ENCODE results near the gene PABPN1L.

PABPN1L gene

GRCh38 chr16:88867581-88868246, 1.3 kb upstream of the PABPN1L start:
- no peak for DNase-seq

GRCh38 chr16:88865742-88866141, 718 bp downstream of the PABPN1L start:
- no peak for DNase-seq

GRCh38 chr16:88865310-88865709, 1.1 kb downstream of the PABPN1L start:
- no peak for DNase-seq

- DNase-seq, result no peak
These were observed 1.9 kb downstream of the PABPN1L start for GRCh38 chr16:88864521-88864920.

- DNase-seq, result no peak
These were observed 2.4 kb downstream of the PABPN1L start for GRCh38 chr16:88864099-88864498.

- DNase-seq, result no peak
These were observed 3.0 kb downstream of the PABPN1L start for GRCh38 chr16:88863426-88863825.

GRCh38 chr16:88862968-88863367, 3.5 kb downstream of the PABPN1L start:
- no peak for DNase-seq

- DNase-seq, result no peak
These were observed 5.1 kb downstream of the PABPN1L start for GRCh38 chr16:88861359-88861758.

- no peak for DNase-seq
These were observed 6.9 kb downstream of the PABPN1L start for GRCh38 chr16:88859381-88860091.

- DNase-seq, result peak; percentile 71 to 78
These were observed 8.6 kb downstream of the PABPN1L start for GRCh38 chr16:88857728-88858339.

- peak; percentile 97 to 98 for DNase-seq
These were observed 9.4 kb downstream of the PABPN1L start, which contains the start of the genes GALNS and TRAPPC2L for GRCh38 chr16:88856828-88857727. Gene GALNS (minus strand): TSS chr16:88856947. CDS start chr16:88856877, 70 bp downstream. Gene TRAPPC2L (plus strand): TSS chr16:88857127. CDS start chr16:88857151, 24 bp downstream.

GRCh38 chr16:88856122-88856827, 10.2 kb downstream of the PABPN1L start:
- peak in 1 of 2 donors; percentile 12 for DNase-seq

- DNase-seq, result no peak
These were observed 10.7 kb downstream of the PABPN1L start for GRCh38 chr16:88855736-88856121.

GRCh38 chr16:88855176-88855575, 11.3 kb downstream of the PABPN1L start:
- DNase-seq, result no peak

- peak; percentile 36 to 52 for DNase-seq
These were observed 12.0 kb downstream of the PABPN1L start for GRCh38 chr16:88854306-88855111.

- no peak for DNase-seq
These were observed 13.0 kb downstream of the PABPN1L start for GRCh38 chr16:88853325-88853941.

- DNase-seq, result no peak
These were observed 14.8 kb downstream of the PABPN1L start for GRCh38 chr16:88851616-88852015.

- no peak for DNase-seq
These were observed 15.8 kb downstream of the PABPN1L start for GRCh38 chr16:88850531-88851199.

GRCh38 chr16:88848557-88848956, 17.9 kb downstream of the PABPN1L start:
- DNase-seq, result no peak

GRCh38 chr16:88847654-88848053, 18.8 kb downstream of the PABPN1L start:
- no peak for DNase-seq

Data from CD4-positive, alpha-beta T cell treated with Interferon alpha-2 for 1 hour (primary cell).